Measurements from ENCODE around the gene NRXN3.

NRXN3 gene

GRCh38 chr14:78164226-78164853 is 5.8 kb upstream of the NRXN3 start:
- peak in 4 of 10 donors; percentile 27 to 87 (median 56) for DNase-seq
- intact Hi-C loops (cut with DNase I), result no loop called here

- no peak for DNase-seq
- intact Hi-C loops (cut with DNase I), result no loop called here
Measured at GRCh38 chr14:78172428-78172827, 2.3 kb downstream of the NRXN3 start.

- intact Hi-C loops (cut with DNase I), result no loop called here
- DNase-seq, result peak in 1 of 10 donors; percentile 66
Measured at GRCh38 chr14:78173346-78174035, 3.3 kb downstream of the NRXN3 start.

GRCh38 chr14:78175412-78175811 is 5.2 kb downstream of the NRXN3 start:
- DNase-seq, result peak in 1 of 10 donors; percentile 73
- intact Hi-C loops (cut with DNase I), result no loop called here

DNA sequence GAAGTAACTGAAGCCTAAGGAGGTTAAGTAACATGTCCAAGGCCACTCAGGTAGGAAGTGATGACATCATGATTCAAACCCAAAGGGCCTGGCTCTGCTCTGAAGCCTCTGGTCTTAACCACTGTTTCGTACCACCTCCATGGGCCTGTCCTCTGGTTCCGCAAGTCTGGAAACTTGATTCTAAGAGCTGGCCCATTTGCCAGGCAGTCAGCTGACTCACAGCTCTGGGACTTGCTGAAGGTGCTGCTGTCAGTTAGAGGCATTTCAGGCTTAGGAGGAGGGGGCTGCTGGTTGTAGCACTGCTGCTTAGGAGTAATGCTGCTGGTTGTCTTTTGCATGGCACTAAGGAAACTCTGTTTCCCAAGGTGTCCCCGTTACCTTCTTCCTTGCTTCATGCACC is 7.9 kb downstream of the NRXN3 start:
- intact Hi-C loops (cut with DNase I), result no loop called here

DNA sequence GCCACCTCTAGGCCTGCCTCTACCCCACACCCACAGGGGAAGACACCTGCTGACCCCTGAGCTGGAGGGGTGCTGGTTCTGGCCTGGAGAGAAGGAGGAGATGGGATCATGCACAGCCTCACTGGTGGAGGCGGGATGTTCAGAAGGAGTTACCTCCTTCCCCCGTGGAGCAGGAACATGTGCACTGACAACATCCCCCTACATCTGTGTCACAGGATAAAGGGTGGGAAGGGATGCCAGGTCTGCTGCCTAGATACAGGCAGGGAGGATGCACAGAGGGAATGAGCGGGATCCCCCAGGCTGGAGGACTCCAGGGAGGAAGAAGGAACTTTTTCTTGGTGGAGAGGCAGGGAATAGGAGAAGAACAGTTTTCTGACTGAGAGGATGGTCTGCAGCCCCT is 8.8 kb downstream of the NRXN3 start:
- DNase-seq, result no peak
- intact Hi-C loops (cut with DNase I), result no loop called here

More for the DNA sequence above, 7.9 kb downstream of the NRXN3 start:
- DNase-seq, result peak in 1 of 10 donors; percentile 68

- DNase-seq, result no peak
- intact Hi-C loops (cut with DNase I), result no loop called here
Measured at GRCh38 chr14:78181270-78181669, 11.1 kb downstream of the NRXN3 start.

DNA sequence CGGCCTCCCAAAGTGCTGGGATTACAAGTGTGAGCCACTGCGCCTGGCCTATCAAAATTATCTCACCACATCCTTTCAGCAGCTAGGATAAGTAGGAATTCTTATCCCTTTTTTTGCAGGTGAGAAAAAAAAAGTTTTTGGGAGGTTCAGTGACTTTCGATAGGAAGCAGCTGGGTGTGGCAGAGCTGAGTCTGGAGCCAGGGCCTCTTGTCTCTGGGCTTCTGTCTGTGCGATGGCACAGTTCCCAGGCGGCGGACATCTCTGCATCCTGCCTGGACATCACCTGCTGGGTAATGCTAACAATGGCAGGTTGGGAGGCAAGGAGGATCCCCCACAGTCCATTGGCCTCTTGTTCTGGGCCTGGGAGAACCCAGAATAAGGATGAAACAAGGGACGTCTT is 12.5 kb downstream of the NRXN3 start:
- intact Hi-C loops (cut with DNase I), result no loop called here

DNA sequence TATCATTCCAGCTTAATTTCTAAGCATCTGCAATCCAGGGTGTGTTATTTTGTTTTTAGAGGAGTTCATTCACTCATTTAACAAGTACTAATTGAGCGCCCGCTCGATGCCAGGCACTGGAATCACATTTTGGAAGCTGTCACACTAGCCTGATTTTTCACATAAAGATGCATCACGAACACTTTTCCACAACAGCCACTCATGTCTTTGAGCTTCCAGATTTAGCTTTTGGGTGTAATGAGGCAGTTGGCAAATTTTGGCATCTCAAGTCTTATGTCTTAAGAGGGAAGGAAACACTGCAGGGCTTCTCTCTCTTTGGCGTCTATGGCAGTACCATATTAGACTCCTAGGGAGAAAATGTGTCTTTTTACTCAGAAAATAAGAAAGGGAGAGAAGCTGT is 14.0 kb downstream of the NRXN3 start:
- no peak for DNase-seq
- intact Hi-C loops (cut with DNase I), result no loop called here

More for the DNA sequence above, 12.5 kb downstream of the NRXN3 start:
- DNase-seq, result no peak

DNA sequence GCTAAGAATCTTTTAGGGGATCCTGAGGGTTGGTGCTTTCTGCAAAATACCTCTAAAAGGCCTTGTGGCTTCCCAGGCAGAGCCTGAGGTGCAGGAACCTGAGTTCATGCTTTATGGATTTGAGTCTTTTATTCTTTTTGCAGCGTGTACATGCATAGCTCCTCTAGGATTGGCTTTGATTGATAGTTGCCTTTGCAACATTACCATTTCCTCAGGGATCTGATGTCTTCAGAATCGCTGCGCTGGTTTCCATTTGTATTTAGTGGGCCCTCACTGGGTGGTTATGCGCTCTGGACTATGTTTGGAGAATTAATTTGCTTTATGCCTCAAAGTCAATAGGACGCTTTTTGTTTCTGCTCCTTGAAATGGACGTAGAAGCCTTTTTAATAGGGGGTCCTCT is 16.1 kb downstream of the NRXN3 start:
- intact Hi-C loops (cut with DNase I), result no loop called here
- no peak for DNase-seq

GRCh38 chr14:78188882-78189281 is 18.7 kb downstream of the NRXN3 start:
- intact Hi-C loops (cut with DNase I), result no loop called here
- DNase-seq, result peak in 1 of 10 donors; percentile 79

DNA sequence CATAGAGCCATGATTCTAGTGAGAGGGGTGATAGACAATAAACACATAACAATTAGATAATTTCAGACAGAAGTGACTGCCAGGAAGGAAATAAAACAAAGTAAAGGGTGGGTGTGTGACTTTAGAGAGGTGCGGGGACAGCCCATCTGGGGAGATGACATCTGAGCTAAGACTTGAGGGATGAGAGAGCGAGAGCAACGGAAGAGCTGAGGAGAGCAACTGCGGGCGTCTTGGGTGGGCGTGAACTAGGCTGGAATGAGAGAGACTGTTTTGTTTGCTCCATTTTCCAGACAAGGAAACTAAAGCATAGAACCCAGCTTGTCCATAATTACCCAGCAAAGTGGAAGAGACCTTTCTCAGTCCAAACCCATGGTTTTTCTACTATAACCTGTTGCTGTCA is 25.3 kb downstream of the NRXN3 start:
- no peak for DNase-seq
- intact Hi-C loops (cut with DNase I), result no loop called here

GRCh38 chr14:78196323-78196722 is 26.1 kb downstream of the NRXN3 start:
- no peak for DNase-seq
- intact Hi-C loops (cut with DNase I), result no loop called here

GRCh38 chr14:78197051-78197450 is 26.9 kb downstream of the NRXN3 start:
- intact Hi-C loops (cut with DNase I), result no loop called here
- no peak for DNase-seq

DNA sequence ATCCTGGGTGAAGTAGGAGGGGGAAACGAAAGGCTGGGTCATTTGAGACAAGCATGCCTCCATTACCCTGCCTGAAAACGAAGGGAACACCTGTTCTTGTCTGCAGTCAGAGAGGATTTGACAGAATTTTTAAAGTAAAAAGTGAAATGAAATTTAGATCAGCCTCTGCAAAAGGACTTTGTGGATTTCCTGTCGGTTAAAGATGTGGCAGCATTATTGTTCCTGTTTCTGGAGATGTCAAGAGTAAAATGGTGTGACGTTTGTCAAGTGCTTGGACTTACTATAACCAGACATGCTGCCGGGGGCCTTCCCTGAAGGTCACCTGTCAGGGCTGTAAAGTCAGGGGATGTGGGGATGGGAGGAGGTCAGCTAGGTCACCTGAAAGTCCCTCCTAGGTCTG is 32.0 kb downstream of the NRXN3 start:
- intact Hi-C loops (cut with DNase I), result no loop called here
- no peak for DNase-seq

GRCh38 chr14:78202976-78203375 is 32.8 kb downstream of the NRXN3 start:
- DNase-seq, result no peak
- intact Hi-C loops (cut with DNase I), result no loop called here

DNA sequence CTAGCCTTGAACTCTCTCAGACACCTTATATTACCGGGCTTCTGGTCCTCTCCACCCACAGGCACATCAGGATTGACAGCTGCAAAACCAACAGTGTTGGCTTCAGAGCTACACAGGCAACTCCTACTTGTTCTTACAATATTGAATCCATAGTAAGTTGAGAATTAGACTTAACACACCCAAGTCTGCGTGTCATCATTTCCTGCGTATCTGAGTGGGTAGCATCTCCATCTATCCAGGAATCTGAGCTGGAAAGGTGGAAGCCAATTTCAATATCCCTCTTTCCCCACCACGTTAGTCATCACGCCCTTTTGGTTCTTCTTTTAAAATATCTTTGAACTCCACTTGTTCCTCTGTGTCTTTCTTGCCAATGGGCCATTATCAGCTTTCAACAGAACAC is 37.2 kb downstream of the NRXN3 start:
- DNase-seq, result no peak
- intact Hi-C loops (cut with DNase I), result no loop called here

DNA sequence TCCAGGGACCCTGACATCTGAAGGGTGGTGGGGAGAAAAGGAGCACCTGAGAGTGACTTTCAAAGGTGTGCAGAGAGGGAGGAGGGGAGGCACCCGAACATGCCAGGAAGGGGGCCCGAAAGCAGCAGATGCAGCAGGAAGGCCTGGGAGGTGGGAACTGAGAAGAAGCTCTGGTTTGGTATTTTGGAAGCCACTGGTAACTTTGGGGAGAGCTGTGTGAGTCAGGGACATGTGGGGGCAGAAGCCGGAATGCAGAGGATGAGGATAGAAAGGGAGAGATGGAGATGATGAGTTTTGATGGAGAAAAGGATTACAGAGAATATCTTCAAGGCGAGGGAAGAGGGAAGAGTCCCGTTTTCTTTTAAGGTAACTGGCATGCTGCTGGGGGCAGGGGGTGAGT is 50.1 kb downstream of the NRXN3 start:
- DNase-seq, result peak in 1 of 10 donors; percentile 64
- intact Hi-C loops (cut with DNase I), result no loop called here

GRCh38 chr14:78222746-78223145 is 52.6 kb downstream of the NRXN3 start:
- DNase-seq, result no peak
- intact Hi-C loops (cut with DNase I), result no loop called here

GRCh38 chr14:78227248-78228077 is 57.3 kb downstream of the NRXN3 start:
- intact Hi-C loops (cut with DNase I), result no loop called here
- peak in 5 of 10 donors; percentile 17 to 73 (median 36) for DNase-seq

GRCh38 chr14:78228702-78229327 is 58.6 kb downstream of the NRXN3 start:
- no peak for DNase-seq
- intact Hi-C loops (cut with DNase I), result no loop called here
